LNCaP clone FGC (cell line): Measurements from ENCODE around the gene STIM1.

ENCODE experiments used
- DNase-seq: peaks from one replicate; pipeline ENCODE4 v3.0.0-alpha.2; 2011; ENCODE audit warnings: low read depth
- H3K4me3 ChIP-seq: 2 replicates; pipeline ENCODE4 v1.5.1; 2011; ENCODE audit warnings: mild to moderate bottlenecking, low read depth, low read length, control low read depth
- TF ChIP-seq, protein P1 (sequence below): IDR thresholded peaks from 2 replicates; pipeline ENCODE4 v1.5.1; 2012; ENCODE audit warnings: mild to moderate bottlenecking; ENCODE audit not compliant: control insufficient read depth, insufficient read depth; ENCODE audit errors: extremely low read depth

STIM1 gene

GRCh38 chr11:3933165-3933628 lies 77.7 kb downstream of the STIM1 start:
- no peak overlapping the region for H3K4me3 ChIP-seq
- no peak for DNase-seq
- TF ChIP-seq, protein P1, sequence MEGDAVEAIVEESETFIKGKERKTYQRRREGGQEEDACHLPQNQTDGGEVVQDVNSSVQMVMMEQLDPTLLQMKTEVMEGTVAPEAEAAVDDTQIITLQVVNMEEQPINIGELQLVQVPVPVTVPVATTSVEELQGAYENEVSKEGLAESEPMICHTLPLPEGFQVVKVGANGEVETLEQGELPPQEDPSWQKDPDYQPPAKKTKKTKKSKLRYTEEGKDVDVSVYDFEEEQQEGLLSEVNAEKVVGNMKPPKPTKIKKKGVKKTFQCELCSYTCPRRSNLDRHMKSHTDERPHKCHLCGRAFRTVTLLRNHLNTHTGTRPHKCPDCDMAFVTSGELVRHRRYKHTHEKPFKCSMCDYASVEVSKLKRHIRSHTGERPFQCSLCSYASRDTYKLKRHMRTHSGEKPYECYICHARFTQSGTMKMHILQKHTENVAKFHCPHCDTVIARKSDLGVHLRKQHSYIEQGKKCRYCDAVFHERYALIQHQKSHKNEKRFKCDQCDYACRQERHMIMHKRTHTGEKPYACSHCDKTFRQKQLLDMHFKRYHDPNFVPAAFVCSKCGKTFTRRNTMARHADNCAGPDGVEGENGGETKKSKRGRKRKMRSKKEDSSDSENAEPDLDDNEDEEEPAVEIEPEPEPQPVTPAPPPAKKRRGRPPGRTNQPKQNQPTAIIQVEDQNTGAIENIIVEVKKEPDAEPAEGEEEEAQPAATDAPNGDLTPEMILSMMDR, result no peak

- TF ChIP-seq, protein P1, result no peak
- no peak overlapping the region for H3K4me3 ChIP-seq
- no peak for DNase-seq
Measured at GRCh38 chr11:3934658-3935057, 79.2 kb downstream of the STIM1 start.

DNA sequence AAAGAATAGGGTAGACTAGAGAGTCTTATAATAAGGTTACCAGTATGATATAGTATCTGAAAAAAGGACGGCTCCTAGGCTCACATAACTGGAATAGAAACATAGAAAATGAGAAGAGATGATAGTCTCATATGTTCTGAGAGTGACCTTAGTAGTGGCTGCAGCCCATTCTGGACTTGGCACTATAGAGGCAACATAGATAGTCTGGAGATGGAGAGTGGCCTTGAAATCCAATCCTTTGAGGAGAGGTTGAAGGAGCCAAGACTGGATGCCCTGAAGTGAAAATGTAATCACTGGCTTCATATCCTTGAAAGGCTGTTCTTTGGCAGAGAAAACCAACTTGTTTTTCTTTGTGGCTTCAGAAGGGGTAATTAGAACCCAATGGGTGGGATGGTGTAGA lies 81.1 kb downstream of the STIM1 start:
- no peak for DNase-seq
- TF ChIP-seq, protein P1, result no peak
- no peak overlapping the region for H3K4me3 ChIP-seq

GRCh38 chr11:3939211-3939610 lies 83.7 kb downstream of the STIM1 start:
- DNase-seq, result no peak
- TF ChIP-seq, protein P1, result no peak

DNA sequence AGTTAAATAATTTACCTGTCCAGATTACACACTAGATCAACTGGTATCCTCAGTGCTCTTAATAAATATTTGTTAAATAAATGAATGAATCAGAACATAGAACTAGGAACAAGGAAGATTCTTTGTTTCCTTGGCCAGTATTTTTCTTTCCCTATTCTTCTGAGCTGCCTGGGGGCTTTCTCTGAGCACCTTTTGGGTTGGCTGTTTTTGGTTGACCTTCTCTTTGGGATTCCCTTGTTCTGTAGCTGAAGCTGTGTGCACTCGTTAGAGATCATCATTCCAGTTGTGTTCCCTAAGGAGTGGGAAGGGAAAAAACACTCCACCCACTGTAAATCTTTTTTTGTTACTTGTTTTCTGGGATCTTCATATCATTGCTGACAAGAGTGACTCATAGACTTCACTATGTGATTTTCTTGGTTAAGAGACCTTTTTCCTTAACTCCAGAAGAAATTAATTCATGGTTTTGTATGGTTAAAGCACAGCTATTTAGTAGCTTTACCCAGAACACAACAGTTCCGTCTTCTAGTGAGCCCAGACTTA lies 84.3 kb downstream of the STIM1 start:
- H3K4me3 ChIP-seq, result no peak overlapping the region
- TF ChIP-seq, protein P1, result no peak
- DNase-seq, result no peak

More at GRCh38 chr11:3939211-3939610, 83.7 kb downstream of the STIM1 start:
- H3K4me3 ChIP-seq, result no peak overlapping the region

GRCh38 chr11:3942160-3942955 lies 86.9 kb downstream of the STIM1 start:
- no peak overlapping the region for H3K4me3 ChIP-seq
- DNase-seq, result peak; percentile 31
- TF ChIP-seq, protein P1, result peak; percentile 55
